OCI-M2 (cell line): Measurements from ENCODE around the gene RBMS3.
"Not testable (repeated sequence)": the region's sequence is repeated elsewhere in the genome, so short reads cannot be mapped to it uniquely, and the experiment has no call there.

Source experiments
- DNase-seq: peaks from one replicate; lab custom pipeline; 2025; ENCODE audit not compliant: unreplicated experiment; lab: John Stamatoyannopoulos, UW

RBMS3 gene

DNA sequence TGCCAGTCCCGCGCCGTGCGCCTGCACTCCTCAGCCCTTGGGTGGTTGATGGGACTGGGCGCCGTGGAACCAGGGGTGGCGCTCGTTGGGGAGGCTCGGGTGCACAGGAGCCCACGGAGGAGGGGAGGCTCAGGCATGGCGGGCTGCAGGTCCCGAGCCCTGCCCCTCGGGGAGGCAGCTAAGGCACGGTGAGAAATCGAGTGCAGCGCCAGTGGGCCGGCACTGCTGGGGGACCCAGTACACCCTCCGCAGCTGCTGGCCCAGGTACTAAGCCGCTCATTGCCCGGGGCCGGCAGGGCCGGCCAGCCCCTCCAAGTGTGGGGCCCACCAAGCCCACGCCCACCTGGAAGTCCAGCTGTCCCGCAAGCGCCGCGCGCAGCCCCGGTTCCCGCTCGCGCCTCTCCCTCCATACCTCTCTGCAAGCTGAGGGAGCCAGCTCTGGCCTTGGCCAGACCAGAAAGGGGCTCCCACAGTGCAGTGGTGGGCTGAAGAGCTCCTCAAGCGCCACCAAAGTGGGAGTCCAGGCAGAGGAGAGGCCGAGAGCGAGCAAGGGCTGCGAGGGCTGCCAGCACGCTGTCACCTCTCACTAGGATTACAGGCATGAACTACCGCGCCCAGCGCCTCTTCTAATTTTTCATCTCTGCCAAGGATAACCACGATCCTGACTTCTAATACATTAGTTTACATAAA is 192.8 kb downstream of the RBMS3 start:
- DNase-seq: not testable (repeated sequence)

DNA sequence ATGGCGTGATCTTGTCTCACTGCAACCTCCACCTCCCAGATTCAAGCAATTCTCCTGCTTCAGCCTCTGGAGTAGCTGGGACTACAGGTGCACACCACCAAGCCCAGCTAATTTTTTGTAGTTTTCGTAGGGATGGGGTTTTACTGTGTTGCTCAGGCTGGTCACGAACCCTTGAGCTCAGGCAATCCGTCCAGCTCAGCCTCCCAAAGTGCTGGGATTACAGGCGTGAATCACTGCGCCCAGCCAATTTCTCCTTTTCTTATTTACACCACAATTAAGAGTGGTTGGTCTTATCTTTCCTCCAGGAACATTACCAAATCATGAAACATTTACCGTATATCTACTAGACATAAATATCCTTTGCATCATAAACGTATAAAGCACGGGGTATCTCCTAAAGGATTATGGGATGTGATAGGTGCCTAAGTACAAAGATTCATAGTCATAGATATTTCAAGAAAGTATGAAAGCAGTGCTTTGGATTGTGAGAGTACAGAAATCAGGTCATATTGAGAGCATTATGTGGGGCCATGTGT is 194.5 kb downstream of the RBMS3 start:
- no peak for DNase-seq

DNA sequence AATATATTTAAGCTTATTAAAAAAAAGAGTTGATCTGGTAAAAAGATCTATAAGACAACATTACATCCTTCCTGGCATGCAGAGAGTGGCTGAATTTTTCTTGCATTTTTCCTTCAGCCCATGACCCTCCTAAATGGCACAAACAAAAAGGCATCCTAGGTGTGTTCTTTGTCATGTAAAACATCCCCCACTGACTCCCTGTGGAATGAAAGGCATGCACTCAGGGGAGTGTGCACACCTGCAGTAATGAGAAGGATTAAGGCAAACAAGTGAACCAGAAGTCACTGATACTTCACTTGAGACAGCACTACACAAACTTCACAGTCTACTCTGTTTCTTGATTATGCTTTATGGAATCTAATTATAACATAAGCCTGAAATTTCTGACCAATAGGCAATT is 195.0 kb downstream of the RBMS3 start:
- DNase-seq: no peak

- no peak for DNase-seq
These were observed 197.7 kb downstream of the RBMS3 start for GRCh38 chr3:29478611-29479010.

DNA sequence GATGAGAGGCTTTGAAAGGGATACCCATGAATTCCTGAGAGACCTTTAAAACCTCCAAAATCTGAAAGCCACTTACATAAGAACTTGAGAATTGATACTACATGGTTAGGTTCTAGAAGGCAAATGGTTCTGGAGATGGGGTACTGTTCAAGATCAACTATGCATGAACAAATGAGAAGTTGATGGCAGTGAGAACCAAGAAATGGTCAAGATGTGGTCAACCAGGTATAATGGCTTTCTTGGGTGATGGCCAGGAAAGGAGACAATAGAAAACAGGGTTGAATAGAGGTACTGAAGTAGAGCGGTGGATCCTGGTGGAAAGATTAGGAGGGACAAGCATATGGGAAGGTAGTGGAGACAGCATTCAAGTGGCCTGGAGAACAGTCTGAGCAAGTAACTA is 200.4 kb downstream of the RBMS3 start:
- DNase-seq: no peak

DNA sequence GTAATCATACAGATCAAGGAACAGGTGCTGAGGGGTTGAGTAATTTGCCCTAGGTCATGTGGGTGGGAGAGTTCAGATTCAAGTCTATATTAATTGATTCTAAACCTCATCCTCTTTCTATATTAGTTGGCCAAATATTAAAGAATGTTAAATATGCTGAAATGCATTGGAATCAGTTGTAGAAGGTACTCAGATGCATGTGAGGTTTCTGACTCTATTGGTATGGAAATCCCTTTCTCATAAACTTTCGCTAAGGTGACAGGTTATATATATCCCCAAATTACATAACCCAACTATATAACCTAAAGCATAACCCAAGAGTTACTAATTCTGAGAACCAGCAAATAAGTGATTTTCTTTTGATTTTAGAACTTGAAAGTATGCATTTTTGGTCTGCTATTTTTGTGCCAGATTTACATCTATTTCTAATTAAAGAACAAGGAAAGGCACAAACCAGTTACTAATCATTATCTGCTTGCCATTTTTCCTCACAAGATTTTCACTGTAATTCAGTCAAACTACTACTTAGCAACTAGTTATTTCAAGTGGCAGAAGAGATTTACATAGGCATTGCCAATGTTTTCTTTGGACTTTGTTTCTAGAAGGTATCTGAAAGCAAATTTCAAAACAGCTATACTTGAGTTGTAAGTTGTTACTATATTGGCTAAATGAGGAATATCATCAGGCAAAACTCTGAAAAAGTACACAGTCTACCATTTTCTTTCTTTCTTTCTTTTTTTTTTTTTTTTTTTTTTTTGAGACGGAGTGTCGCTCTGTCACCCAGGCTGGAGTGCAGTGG is 201.3 kb downstream of the RBMS3 start:
- DNase-seq: no peak

GRCh38 chr3:29484633-29485032 is 203.8 kb downstream of the RBMS3 start:
- DNase-seq: no peak

DNA sequence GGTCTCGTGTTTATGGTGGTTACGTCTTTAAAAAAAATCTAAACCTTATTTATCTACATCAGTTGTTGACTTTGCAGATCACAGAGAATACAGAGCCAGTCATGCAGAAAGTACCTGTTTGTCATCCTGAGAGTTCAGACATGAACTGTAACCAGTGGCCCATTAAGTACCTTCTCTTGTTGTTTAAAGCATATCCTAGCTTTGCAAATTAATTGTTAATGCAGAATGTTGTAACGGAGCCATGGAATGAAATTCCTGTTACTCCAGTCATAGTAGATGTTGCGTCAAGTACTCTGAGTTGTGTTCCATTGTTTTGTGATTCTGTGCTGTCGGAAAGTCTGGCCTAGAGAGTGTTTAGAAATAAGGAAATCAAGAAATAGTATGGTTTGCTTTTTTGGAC is 205.2 kb downstream of the RBMS3 start:
- no peak for DNase-seq

DNA sequence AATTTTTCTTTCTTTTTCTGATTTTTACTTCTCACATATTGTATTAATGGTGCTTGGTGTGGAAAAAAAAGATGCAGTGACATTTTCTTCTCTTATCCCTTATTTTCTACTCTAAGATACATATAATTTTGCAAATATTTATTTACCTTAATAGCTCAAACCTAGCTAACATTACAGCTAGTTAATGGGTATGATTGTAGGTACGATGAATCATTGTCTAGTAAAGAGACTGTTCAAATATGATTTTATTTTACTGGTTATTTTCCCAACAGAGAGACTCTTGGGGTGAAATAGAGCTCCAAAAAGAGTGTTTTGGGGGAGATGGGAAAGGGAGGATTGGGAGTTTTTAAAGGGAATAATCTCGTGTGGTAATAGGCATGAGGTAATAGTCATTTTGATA is 206.0 kb downstream of the RBMS3 start:
- no peak for DNase-seq

- no peak for DNase-seq
These were observed 208.1 kb downstream of the RBMS3 start for GRCh38 chr3:29488922-29489321.

DNA sequence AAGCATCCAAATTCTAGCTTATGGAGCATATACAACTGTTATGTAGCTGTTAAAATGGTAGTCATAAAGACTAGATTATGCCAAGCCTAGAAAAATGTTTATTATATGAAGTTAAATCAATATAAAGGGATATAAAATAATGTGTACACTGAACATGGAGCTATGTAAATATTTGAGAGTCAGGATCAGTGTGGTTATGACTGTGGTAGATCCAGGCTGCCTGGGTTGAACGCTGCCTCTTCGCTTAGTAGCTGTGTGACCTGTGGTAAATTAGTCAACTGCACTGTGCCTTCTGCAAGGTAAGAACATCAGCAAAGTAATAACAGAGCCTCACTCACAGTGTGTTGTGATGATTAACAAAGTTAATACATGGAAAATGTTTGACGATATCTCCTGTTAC is 212.2 kb downstream of the RBMS3 start:
- DNase-seq: no peak

DNA sequence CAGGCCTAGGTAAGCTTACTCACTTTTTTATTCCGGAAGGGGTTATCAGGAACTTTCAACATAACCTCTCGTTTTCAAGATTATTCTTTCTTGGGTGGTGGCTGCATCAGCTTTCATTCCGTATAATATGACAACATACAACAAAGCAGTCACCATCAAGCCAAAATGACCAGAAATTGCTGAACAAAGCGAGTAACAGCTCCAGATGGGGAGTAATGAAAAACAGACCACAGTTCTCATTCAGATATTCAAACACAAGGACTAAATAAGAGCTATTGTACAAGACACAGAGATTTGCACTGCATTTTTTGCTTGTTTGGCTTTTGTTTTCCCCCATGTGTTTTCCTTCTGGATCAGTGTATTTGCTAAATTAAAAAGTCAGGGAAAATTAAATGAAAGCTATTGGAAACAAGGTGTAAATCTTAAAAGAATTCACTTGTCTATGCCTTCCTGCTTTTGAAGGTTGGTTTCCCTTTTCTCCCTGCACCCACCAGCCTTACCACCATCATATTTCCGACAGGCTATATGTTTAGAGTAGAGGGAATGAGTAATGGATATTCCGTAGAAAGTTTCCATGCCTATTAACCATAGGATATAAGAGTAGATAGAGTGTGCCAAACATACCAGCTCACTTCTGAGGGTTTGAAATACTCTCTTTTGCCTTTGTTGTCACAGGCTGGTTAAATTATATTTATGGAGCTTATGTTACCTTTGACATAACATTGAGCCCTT is 213.6 kb downstream of the RBMS3 start:
- no peak for DNase-seq

- DNase-seq: no peak
These were observed 216.4 kb downstream of the RBMS3 start for GRCh38 chr3:29497282-29497681.

- no peak for DNase-seq
These were observed 221.9 kb downstream of the RBMS3 start for GRCh38 chr3:29502771-29503170.

- DNase-seq: no peak
These were observed 222.4 kb downstream of the RBMS3 start for GRCh38 chr3:29503314-29503713.

- no peak for DNase-seq
These were observed 223.1 kb downstream of the RBMS3 start for GRCh38 chr3:29503958-29504357.

DNA sequence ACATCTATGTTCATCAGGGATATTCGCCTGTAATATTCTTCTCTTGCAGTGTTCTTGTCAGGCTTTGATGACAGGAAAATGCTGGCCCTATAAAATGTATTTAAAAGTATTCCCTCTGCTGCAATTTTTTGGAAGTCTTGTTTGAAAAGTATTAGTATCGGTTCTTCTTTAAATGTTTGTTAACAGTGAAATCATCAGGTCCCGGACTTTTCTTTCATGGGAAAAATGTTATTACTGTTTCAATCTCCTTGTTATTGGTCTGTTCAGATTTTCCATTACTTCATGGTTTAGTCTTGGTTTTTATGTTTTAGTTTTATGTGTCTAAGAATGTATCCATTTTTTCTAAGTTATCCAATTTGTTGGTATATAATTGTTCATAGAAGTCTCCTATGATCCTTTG is 225.6 kb downstream of the RBMS3 start:
- DNase-seq: no peak

DNA sequence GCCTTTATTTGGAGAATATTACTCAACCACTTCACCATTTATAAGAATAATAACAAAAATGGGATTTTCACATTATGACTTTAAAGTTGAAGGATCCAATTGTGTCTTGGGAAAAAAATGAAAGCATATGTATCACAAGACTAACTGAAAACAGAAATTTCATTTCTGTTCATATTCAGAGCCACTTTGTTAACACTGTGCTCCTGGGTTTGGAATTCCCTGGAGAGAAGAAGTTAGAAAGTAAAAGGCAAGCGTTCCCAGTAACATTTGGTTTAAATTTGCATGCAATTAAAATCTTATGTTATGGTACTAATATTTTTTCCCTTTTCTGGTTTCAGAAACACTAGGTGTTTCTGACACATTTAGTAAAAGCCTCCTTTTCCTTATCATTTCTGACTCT is 230.8 kb downstream of the RBMS3 start:
- DNase-seq: no peak

DNA sequence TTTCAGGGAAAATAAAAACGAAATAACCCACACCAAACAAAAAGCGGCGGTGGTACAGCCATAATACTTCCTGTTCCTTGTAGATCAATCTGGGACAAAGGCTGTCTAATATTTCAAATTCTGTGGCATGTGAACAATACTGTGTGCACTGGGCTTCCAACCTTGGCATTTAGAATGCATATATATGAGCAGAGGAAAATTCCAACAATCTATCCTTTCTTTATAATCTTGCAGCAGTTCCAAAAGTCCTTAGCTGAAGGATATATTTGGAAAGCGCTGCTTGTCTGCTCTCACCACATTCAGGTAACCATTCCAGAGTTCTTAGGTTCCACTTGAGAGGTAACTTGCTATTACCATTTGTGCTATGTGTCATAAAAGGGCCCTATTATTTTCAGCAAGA is 231.8 kb downstream of the RBMS3 start:
- no peak for DNase-seq

DNA sequence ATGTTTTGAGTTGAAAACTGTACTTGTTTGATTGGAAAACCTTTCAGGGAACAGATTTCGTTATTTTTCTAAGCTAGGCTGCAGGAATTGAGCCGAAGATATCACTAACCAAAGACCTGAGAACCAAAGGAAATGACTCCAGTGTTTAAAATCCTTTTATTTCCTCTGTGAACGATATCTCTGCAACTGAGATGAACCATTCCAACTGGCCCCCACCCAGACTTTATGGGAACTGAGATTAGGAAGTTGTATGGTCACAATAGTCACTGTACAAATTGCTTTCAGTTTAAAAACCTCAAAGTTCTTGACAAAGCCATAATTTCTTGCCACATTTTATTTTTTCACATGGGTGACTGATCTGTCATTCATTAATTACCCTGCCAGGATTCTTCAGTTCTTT is 232.4 kb downstream of the RBMS3 start:
- DNase-seq: no peak

DNA sequence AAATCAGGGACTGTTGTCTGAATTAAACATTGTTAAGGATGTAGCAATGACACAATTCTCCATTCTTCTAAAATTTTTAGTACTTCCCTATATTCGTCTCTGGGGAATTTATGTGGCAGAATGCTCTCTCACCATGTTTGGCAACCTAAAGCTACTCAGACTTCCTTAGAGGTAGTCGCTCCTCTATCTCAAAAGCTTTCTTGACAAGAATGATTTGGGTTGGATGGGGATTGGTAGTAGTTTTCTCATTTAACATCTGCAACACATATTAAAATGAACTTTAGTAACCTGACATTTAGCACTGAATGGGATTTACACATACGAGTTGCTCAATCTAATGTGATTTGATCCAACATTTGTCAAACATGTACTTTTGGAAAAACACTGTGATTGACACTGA is 233.3 kb downstream of the RBMS3 start:
- no peak for DNase-seq

- no peak for DNase-seq
These were observed 234.0 kb downstream of the RBMS3 start for GRCh38 chr3:29514912-29515311.
